ENCODE data around the gene SCG5.

SCG5 gene

GRCh38 chr15:32692286-32692685 lies 50.8 kb downstream of the SCG5 start:
- no peak for DNase-seq

DNA sequence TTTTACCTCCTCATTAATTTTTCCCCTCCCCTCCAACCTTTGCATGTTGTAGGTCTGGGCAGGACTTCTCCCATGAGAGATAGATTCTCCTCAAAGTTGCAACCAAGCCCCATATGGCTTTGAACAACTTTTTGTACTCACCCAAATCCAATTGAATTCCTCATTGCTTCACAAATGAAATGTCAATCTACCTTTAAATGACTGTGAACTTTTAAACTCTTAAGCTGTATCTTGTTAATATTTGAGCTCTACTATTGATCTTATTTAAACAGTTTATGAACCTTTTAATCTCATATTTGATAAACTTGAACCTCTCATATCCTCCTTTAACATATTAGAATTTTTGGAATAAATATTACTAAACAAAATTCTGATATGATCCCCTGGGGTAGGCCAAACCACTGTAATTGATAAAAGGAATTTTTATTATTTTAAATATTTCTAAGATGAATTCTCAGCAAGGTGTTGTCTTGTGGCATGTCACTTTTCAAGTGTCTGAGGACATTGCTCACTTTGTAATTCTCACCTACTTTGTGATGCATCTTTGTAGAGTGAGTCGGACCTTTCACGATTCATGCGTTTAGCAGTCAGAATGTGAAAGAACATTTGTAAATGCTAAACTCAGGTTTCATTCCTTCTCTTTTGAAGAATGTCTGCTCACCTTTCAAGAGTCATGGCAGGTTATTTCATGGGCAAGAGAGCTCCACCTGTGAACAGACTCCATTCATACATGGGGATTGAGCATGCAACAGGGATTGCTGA lies 52.9 kb downstream of the SCG5 start:
- no peak for DNase-seq

- DNase-seq = no peak
These were observed 57.4 kb downstream of the SCG5 start for GRCh38 chr15:32698773-32699390.

DNA sequence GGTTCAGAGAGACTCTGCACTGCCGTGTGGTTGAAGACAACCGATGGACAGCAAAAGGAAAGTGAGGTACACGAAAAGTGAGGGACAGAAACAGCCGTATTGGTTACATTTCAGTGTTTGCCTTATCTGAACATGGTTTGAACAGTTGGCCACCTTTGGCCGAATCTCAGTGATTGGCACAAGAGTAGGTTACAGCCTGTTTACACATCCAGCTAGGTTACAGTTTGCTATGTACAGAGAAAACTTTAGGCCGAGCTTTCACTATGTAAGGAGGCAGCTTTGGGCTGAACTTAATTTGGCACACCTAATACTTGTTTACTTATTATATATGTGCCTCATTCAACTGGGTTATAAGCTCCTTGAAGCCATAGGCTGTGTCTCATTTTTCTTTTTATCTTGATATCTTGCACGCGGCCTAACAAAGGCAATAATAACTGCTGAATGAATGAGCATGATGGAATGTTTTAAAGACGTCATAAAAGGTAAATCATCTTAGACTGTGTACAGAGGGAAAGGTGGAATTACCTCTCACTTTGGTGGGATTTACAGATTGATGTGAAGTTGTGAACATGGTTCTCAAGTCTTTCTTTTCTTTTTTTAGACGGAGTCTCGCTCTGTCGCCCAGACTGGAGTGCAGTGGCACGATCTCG lies 59.1 kb downstream of the SCG5 start:
- no peak for DNase-seq

GRCh38 chr15:32701863-32702262 lies 60.4 kb downstream of the SCG5 start:
- no peak for DNase-seq

GRCh38 chr15:32704395-32704981 lies 63.0 kb downstream of the SCG5 start:
- no peak for DNase-seq

GRCh38 chr15:32705446-32705845 lies 63.9 kb downstream of the SCG5 start:
- no peak for DNase-seq

DNA sequence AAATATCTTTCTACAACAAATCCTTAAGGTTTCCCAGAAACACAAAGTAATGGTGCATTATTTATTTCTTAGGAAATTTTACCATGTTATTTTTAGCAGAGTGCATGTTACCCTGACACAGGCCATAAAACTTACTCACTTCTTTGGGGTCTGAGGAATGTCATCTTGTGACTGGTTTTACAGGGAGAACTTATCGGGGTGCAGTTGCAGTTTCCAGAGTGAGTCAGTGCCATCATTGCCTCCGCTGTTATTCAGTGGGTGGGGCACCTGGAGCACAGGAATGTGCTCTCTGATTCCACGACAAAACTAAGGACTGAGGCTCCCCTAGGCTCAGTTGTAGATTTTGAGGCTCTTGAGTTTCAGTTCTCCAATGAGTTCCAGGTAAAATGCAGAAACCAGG lies 65.2 kb downstream of the SCG5 start:
- DNase-seq = no peak

DNA sequence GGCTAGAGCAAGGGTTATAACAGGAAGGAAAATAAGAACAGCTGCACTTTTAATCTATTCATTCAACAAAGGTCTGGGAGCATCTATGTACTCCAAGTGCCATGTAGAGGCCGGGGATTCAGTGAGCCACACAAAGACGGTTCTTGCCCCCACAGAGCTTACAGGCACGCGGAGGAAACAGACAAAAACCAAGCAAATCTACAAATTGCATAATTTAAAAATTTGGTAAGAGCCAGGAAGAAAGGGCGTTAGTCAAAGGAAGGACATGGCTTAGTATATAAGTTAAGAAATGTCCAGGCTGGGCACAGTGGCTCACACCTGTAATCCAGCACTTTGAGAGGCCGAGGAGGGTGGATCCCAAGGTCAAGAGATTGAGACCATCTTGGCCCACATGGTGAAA lies 65.9 kb downstream of the SCG5 start:
- DNase-seq = no peak

DNA sequence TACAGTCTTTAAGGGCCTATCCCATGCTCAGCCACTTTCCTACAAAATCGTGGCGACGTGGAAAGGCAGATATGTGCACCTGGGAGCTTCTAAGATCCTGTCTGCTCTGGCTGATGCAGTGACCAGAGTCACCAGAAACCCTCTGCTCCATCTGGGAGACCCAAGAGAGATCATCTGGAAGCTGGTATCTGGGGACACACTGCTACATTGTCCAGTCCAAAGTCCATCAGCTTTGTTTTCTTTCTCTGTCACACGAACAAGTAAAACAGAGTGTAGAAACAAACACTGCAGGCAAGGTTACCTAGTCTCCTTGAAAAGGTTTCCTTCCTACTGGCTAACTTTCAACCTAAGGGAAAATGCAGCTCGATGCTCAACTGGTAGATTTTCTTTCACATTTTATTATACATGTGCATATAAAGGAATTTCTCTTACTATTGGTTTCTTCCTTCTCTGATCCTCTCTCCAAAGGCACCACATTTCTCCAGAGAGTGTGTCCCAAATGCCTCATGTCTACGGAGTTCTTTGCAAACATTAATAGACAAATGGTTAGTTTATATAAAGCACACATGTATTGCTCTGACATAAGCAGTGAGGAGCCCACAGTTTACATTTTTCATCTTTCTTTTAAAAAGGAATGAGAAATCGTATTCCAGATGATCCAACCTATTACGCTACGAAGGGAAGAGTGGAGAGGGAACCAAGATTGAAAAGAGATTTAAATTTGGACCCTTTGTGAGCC lies 68.0 kb downstream of the SCG5 start:
- no peak for DNase-seq

GRCh38 chr15:32715276-32715675 lies 73.8 kb downstream of the SCG5 start:
- no peak for DNase-seq

DNA sequence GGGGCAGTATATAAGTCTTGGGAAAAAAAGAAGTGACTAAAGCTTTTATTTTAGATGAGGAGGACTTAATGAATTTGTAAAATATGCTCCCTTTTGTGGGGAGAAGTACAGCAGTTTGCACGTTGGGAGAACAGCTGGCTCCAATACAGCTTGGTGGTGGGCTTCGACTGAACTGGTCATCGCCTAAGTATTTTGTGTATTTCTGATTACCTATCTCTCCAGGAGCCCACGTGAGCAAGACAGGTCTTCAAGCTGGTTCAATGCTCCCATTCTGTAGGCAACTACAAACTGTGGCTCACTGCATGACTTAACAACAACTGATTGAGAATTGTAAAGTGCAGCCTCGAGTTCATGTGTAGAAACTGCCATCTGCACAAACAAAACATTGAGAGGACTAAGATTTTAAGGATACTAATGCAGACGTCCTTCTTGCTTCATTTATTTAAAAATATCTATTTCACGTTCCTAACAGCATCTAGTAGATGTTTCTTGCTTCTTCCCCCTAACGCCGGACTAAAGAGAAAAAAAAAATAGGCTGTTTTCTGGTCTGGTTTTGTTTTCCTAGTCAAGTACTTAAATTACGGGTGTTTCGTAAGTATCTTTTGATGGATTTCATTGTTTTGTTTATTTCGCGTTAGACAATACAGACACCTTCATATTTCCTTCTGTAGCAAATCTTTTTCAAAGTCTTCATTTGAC lies 74.9 kb downstream of the SCG5 start:
- no peak for DNase-seq

DNA sequence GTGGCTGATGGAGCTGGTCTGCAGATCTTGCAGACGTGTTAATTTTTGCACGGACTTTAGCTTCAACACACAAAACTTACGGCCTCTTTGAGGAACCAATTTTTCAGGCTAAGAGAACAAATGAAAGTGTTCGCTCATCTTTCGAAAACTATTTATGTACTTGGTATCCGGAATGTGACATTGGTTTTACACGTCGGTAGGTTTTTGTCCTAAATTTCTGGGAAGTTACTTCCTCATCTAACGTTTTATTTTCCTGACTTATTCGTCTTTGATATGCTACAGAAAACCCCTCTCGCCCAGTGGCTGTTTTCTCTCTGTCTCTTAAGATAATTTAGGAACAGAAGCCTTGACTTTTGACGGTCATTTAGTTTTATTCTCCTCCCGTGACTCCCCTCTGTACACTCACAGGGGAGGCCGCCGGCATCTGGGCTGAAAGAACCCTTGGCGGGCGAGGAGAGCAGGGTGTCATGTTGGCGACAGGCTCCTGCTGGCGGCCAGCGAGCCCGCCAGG lies 75.5 kb downstream of the SCG5 start:
- DNase-seq = no peak

GRCh38 chr15:32717426-32718226 lies 76.1 kb downstream of the SCG5 start, which contains the start of gene GREM1:
GREM1 (plus strand) TSS chr15:32718004; CDS start chr15:32730691, 12,687 bp downstream.
- DNase-seq = no peak

DNA sequence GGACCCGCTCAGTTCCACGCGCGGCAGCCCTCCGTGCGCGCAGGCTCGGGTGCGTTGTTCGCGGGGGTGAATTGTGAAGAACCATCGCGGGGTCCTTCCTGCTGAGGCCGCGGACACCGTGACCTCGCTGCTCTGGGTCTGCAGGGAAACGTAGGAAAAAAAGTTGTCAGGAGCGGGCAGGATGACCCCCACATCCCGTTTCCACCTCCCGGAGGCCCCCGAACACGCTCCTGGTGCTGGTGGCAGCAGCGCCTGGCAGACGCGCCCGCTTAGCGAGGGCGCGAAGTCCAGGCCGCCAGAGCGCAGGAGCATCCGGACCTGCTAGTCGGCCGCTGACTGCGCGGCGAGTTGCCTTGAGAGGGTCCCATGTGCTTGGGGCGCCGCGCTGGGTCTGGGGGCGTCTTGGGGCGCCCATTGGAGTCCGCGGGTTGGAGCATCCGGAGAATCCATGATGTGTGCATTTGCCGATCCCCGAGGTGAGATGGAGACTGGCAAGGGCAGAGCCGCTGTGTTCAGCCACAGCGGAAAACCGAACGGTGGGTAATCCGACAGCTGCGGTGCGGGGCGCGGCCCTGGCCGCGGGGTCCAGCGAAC lies 76.8 kb downstream of the SCG5 start:
- no peak for DNase-seq

GRCh38 chr15:32718821-32719716 lies 77.6 kb downstream of the SCG5 start:
- peak; percentile 24 for DNase-seq

DNA sequence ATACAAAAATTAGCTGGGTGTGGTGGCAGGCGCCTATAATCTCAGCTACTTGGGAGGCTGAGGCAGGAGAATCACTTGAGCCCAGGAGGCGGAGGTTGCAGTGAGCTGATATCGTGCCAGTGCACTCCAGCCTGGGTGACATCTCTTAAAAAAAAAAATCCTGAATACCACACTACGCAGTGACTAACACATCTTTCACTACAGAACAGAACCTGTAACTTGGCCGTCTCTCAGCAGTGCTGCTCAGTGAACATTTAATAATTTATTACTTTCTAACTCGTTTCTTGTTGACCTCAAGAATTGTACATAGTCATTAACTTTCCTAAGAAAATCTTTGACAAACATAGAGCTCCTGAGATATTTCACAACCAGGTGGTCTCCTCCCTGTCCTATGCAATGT lies 80.1 kb downstream of the SCG5 start:
- no peak for DNase-seq

- DNase-seq = no peak
These were observed 80.6 kb downstream of the SCG5 start for GRCh38 chr15:32722136-32722535.

- no peak for DNase-seq
These were observed 81.8 kb downstream of the SCG5 start for GRCh38 chr15:32723171-32723948.
